ENCODE measurements around the gene SNRPA1. TPM values are rescaled to one million over a fixed set of nuclear protein-coding genes. Genes with fewer than 3 reads are reported as not detected.

Gene SNRPA1
- total RNA-seq (2014; rRNA removed; shearing (Covaris generic)) = 55.0 and 97.8 TPM in 2 replicates
- 127 and 131 TPM in 2 replicates for polyA plus RNA-seq (2015; cell fraction: cytosol; rRNA removed)
- polyA plus RNA-seq (2015; cell fraction: nucleus; rRNA removed) = 116 and 129 TPM in 2 replicates

GRCh38 chr15:101294731-101295606 is at the start of gene SNRPA1:
Gene SNRPA1, minus strand, starts transcription at chr15:101295248. Its CDS starts 70 bp downstream, at chr15:101295178.
- DNase-seq (ENCODE audit: low read depth) = peak; percentile 92

- no peak for DNase-seq (ENCODE audit: low read depth)
Measured at GRCh38 chr15:101342056-101342455, 47.0 kb upstream of the SNRPA1 start.

GRCh38 chr15:101338502-101339057 is 43.5 kb upstream of the SNRPA1 start:
- DNase-seq (ENCODE audit: low read depth) = no peak

- no peak for DNase-seq (ENCODE audit: low read depth)
Measured at GRCh38 chr15:101337976-101338375, 42.9 kb upstream of the SNRPA1 start.

- DNase-seq (ENCODE audit: low read depth) = peak; percentile 72
Measured at GRCh38 chr15:101333907-101334789, 39.1 kb upstream of the SNRPA1 start.

- no peak for DNase-seq (ENCODE audit: low read depth)
Measured at GRCh38 chr15:101332061-101332467, 37.0 kb upstream of the SNRPA1 start.

GRCh38 chr15:101329867-101330380 is 34.9 kb upstream of the SNRPA1 start:
- no peak for DNase-seq (ENCODE audit: low read depth)

GRCh38 chr15:101329309-101329863 is 34.3 kb upstream of the SNRPA1 start:
- no peak for DNase-seq (ENCODE audit: low read depth)

GRCh38 chr15:101328001-101328400 is 33.0 kb upstream of the SNRPA1 start:
- DNase-seq (ENCODE audit: low read depth) = no peak

- no peak for DNase-seq (ENCODE audit: low read depth)
Measured at GRCh38 chr15:101327147-101327740, 32.2 kb upstream of the SNRPA1 start.

GRCh38 chr15:101326462-101327146 is 31.6 kb upstream of the SNRPA1 start:
- DNase-seq (ENCODE audit: low read depth) = no peak

GRCh38 chr15:101326026-101326315 is 30.9 kb upstream of the SNRPA1 start:
- no peak for DNase-seq (ENCODE audit: low read depth)

- DNase-seq (ENCODE audit: low read depth) = no peak
Measured at GRCh38 chr15:101325263-101326025, 30.4 kb upstream of the SNRPA1 start.

GRCh38 chr15:101324524-101325177 is 29.6 kb upstream of the SNRPA1 start:
- DNase-seq (ENCODE audit: low read depth) = no peak

GRCh38 chr15:101323793-101324523 is 28.9 kb upstream of the SNRPA1 start:
- no peak for DNase-seq (ENCODE audit: low read depth)

GRCh38 chr15:101322854-101323477 is 27.9 kb upstream of the SNRPA1 start:
- DNase-seq (ENCODE audit: low read depth) = no peak

- no peak for DNase-seq (ENCODE audit: low read depth)
Measured at GRCh38 chr15:101322016-101322695, 27.1 kb upstream of the SNRPA1 start.
